IgD-negative memory B cell (primary cell): Measurements from ENCODE around the gene FHDC1. TPM values are rescaled to one million over a fixed set of nuclear protein-coding genes. Genes with fewer than 3 reads are reported as not detected.

Source experiments
- H3K27ac Mint-ChIP-seq, 3 donors: one replicate each; pipeline ENCODE4 v1.8.0; 2020 to 2022; ENCODE audit warnings: mild to moderate bottlenecking in 3 of 3, mixed read lengths in 3 of 3, moderate library complexity in 1 of 3
- H3K27me3 Mint-ChIP-seq: one replicate; pipeline ENCODE4 v1.8.0; 2021; ENCODE audit warnings: mixed read lengths
- H3K36me3 Mint-ChIP-seq: one replicate; pipeline ENCODE4 v1.8.0; 2020; ENCODE audit warnings: mild to moderate bottlenecking, mixed read lengths
- H3K4me1 Mint-ChIP-seq, 3 donors: one replicate each; pipeline ENCODE4 v1.8.0; 2020 to 2022; ENCODE audit warnings: mixed read lengths in 3 of 3, mild to moderate bottlenecking in 1 of 3
- H3K4me3 Mint-ChIP-seq, 4 donors: one replicate each; pipeline ENCODE4 v1.8.0; 2020 to 2022; ENCODE audit warnings: mild to moderate bottlenecking in 4 of 4, mixed read lengths in 4 of 4, moderate library complexity in 3 of 4
- H3K9me3 Mint-ChIP-seq, 3 donors: one replicate each; pipeline ENCODE4 v1.8.0; 2020 to 2021; ENCODE audit warnings: mixed read lengths in 3 of 3, mild to moderate bottlenecking in 1 of 3
- polyA plus RNA-seq: library from polyadenylated mRNA; unstranded; fragments of 300-500 nt; fragmentation: Illumina TruSeq; gene quantifications from one replicate; pipeline ENCODE4 v1.2.3, GENCODE V29; 2021

Gene FHDC1
- polyA plus RNA-seq, 1 donor from 2014 or later, result 0.06 TPM

DNA sequence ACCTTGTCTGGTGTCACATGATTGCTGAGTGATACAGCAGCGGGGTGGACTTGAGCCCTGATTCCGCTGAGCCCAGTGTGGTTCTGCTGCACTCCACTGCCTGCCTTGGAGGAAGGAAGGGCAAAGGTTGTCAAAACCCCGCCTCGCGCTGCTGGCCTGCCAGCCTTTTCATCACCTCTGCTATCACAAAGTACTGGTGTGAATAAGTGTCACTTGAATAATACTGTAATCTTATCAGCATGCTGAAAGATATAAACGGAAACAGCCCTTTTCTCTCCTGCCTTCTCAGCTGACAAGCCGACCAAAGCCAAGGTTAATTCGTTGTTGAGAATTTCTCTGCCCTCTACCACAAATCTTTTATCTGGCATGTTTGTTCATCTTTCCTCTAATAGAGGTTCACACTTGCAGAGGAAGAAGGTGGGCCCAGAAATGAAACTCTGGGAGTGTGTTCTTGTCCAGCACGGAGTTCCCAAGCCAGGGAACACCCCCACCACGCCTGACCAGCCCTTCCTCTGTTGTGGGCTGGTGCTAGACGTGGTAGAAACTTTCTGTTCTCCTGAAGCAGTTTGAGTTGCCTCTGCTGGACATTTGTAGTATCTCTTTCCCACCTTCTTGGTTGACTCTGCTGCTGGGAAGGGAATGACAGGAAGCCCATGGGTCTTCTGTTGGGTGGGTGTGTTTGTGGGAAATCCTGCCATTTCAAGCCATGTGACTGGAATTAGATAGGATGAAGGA, 21.5 kb downstream of the FHDC1 start:
- Mint-ChIP-seq H3K27me3 (peaks cover 2% of the 10 kb centered on the region), H3K27ac (no peak overlapping the region), H3K36me3 (peaks cover 2% of the 10 kb centered on the region), H3K9me3 (no peaks in the 10 kb centered on the region), H3K4me3 (no peak overlapping the region), H3K4me1 (peaks cover 0 to 10% (median 9%) of the 10 kb centered on the region in 3 donors)

DNA sequence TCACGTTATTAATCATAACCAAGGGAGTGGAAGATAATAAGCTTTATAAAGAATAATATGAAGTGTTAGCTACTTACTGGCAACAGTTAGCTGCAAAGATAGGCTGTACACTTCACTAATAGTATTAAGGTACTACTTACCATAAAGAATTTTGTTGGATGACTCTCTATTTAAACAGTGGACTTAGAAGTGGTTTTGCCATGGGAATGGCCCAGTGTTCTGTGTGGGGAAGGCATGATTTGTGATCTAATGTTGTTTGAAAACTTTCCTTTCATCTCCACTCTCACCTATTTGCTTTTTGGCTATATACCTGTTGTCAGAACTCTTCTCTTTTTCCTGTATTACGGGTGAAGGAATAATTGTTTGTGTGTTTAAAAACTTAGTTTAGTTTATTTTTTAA, 23.0 kb downstream of the FHDC1 start:
- Mint-ChIP-seq H3K9me3 (no peaks in the 10 kb centered on the region), H3K36me3 (peaks cover 2% of the 10 kb centered on the region), H3K27me3 (peaks cover 3% of the 10 kb centered on the region), H3K27ac (no peak overlapping the region), H3K4me3 (no peak overlapping the region), H3K4me1 (peaks cover 0 to 10% (median 9%) of the 10 kb centered on the region in 3 donors)

GRCh38 chr4:152960082-152960481, 24.0 kb downstream of the FHDC1 start:
- Mint-ChIP-seq H3K4me1 (peaks cover 0 to 10% (median 9%) of the 10 kb centered on the region in 3 donors), H3K27ac (no peak overlapping the region)

GRCh38 chr4:152961014-152961772, 25.1 kb downstream of the FHDC1 start:
- Mint-ChIP-seq H3K4me1 (peaks cover 0 to 11% (median 10%) of the 10 kb centered on the region in 3 donors), H3K4me3 (no peak overlapping the region), H3K27me3 (peaks cover 1% of the 10 kb centered on the region), H3K27ac (no peak overlapping the region), H3K36me3 (peaks cover 2% of the 10 kb centered on the region), H3K9me3 (no peaks in the 10 kb centered on the region)

More at GRCh38 chr4:152960082-152960481, 24.0 kb downstream of the FHDC1 start:
- H3K9me3 Mint-ChIP-seq, result no peaks in the 10 kb centered on the region
- H3K27me3 Mint-ChIP-seq, result peaks cover 3% of the 10 kb centered on the region
- H3K4me3 Mint-ChIP-seq, result no peak overlapping the region
- peaks cover 2% of the 10 kb centered on the region for H3K36me3 Mint-ChIP-seq

GRCh38 chr4:152961773-152962115, 25.6 kb downstream of the FHDC1 start:
- H3K36me3 Mint-ChIP-seq, result peaks cover 2% of the 10 kb centered on the region
- H3K9me3 Mint-ChIP-seq, result no peaks in the 10 kb centered on the region
- peaks cover 0 to 11% (median 10%) of the 10 kb centered on the region in 3 donors for H3K4me1 Mint-ChIP-seq
- no peak overlapping the region for H3K27ac Mint-ChIP-seq
- no peak overlapping the region for H3K4me3 Mint-ChIP-seq
- peaks cover 1% of the 10 kb centered on the region for H3K27me3 Mint-ChIP-seq

DNA sequence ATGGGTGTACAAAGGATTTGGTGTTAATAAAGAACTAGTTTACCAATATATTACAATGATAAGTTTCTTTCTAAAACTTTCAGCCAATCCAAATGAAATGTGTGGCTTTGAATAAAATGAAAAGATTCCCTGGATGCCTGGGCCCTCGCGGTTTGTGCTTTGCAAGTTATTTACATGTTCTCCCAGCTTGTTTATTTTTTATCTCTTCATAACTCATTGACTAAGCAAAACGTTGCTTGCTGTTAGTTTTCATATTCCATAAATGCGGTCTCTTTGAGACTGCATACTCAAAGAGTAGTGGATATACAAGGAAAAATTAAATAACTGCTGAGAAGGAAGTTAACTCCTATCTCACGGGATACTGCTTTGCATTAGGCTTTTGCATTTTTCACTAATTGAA, 26.0 kb downstream of the FHDC1 start:
- H3K9me3 Mint-ChIP-seq, result no peaks in the 10 kb centered on the region
- peaks cover 0 to 11% (median 10%) of the 10 kb centered on the region in 3 donors for H3K4me1 Mint-ChIP-seq
- no peak overlapping the region for H3K27ac Mint-ChIP-seq
- peaks cover 1% of the 10 kb centered on the region for H3K27me3 Mint-ChIP-seq
- H3K4me3 Mint-ChIP-seq, result no peak overlapping the region
- peaks cover 2% of the 10 kb centered on the region for H3K36me3 Mint-ChIP-seq

- Mint-ChIP-seq H3K4me3 (no peak overlapping the region), H3K36me3 (peaks cover 2% of the 10 kb centered on the region), H3K9me3 (no peaks in the 10 kb centered on the region), H3K4me1 (peaks cover 0 to 4% (median 0%) of the 10 kb centered on the region in 3 donors), H3K27me3 (peaks cover 1% of the 10 kb centered on the region), H3K27ac (no peak overlapping the region)
These were observed 28.2 kb downstream of the FHDC1 start for GRCh38 chr4:152964335-152964734.

DNA sequence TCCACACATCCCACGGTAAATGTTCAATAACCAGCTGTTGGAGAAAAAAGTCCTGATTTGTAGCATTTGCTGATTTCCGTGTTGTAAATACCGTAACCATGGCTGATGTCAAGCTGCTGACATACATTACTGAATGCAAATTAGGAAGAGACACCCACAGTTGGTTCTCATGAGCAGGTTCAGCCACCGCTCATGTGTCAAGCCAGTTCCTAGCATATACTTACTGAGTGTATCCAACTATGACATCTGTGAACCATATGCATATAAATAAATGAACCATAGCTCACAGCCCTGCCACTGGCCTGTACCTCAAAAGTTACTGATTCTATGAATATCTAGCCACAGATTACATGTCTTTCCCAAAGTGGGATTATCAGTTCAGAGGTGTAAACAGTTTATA, 29.5 kb downstream of the FHDC1 start:
- Mint-ChIP-seq H3K4me3 (no peak overlapping the region), H3K36me3 (peaks cover 2% of the 10 kb centered on the region), H3K27me3 (peaks cover 1% of the 10 kb centered on the region), H3K9me3 (no peaks in the 10 kb centered on the region), H3K4me1 (peaks cover 0 to 4% (median 0%) of the 10 kb centered on the region in 3 donors), H3K27ac (no peak overlapping the region)

DNA sequence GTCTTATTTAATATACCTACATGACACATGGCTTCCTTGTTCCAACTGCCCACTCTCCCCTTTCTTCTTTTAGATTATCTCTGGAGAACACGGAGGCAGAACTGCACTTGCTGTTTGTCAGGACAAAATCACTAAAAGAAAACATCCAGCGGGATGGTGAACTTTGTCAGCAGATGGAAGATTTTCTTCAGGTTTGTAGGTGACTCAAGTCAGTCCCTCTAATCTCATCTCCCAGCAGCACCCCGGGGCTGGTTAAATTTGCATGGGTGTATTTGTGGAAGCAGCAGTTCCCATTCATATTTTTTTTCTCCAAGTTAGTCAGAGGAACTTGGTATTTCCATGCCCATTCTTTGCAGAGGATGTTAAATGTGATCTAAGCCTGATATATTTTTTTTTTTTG, 31.8 kb downstream of the FHDC1 start:
- Mint-ChIP-seq H3K27ac (no peak overlapping the region), H3K27me3 (peaks cover 1% of the 10 kb centered on the region), H3K36me3 (no peaks in the 10 kb centered on the region), H3K9me3 (no peaks in the 10 kb centered on the region), H3K4me3 (peak overlapping the region in 1 of 4 donors; percentile 53), H3K4me1 (peaks cover 0 to 4% (median 0%) of the 10 kb centered on the region in 3 donors)

DNA sequence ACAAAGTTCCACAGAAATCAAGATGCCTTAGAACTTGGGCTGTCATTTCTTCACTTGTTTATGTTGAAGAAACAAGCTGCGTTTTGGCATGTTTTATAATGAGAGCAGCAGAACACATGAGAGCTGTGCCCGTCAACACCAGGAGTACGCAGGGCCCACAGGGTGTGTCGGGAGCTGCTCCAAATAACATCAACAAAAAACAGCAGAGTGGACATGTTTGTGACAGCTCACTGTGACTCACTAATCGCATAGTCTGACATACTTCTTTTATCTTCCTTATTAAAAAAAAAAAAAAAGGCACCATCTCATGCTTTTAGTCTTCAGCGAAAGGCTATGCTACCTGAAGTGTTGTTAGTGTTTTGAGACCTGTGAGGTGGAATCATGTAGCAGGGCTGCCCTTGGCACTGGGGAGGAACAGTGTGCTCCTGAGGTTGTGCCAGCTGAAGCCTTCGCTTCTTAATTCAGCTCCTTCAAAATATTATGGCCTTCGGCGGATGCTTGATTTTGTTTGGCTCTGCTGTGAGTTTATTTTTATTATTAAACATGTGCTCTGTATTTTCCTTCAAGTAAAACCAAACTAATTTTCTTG, 32.8 kb downstream of the FHDC1 start:
- H3K27me3 Mint-ChIP-seq, result no peaks in the 10 kb centered on the region
- H3K36me3 Mint-ChIP-seq, result no peaks in the 10 kb centered on the region
- H3K4me1 Mint-ChIP-seq, result peaks cover 0 to 4% (median 0%) of the 10 kb centered on the region in 3 donors
- no peaks in the 10 kb centered on the region for H3K9me3 Mint-ChIP-seq
- no peak overlapping the region for H3K27ac Mint-ChIP-seq
- no peak overlapping the region for H3K4me3 Mint-ChIP-seq

DNA sequence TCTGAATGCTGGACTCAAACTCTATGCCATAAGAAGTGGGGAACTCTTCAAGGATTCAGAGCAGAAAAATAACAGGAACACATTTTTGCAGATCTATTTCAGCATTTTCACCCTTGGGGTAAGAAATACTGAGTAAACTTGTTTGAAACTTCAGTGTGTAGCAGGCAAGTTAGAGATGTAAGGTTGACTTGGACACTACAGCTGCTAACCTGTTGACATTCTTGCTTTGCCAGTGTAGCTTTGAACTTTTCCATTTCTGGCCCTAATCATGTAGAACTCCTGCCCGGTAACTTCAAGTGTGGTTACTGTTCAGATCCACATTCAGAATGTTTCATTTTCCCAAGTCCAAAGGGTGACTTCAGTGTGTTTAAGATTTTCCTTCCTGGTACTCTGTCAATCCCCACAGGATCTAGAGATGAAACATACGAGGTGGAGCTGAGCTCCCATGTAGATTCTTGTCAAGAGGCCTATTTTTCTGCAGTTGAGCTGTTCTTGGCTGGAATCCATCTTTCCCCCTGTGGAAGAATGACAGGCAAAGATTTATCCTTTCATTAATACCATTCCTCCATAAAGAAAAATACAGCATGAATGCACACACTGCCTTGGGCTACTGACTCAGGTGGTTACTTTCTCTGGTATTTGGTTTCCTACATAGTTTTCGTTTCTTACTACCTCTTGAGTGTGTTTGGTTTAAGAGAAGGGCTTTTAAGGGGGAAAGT, 34.1 kb downstream of the FHDC1 start:
- peaks cover 0 to 4% (median 0%) of the 10 kb centered on the region in 3 donors for H3K4me1 Mint-ChIP-seq
- no peak overlapping the region for H3K27ac Mint-ChIP-seq
- no peak overlapping the region for H3K4me3 Mint-ChIP-seq
- no peaks in the 10 kb centered on the region for H3K9me3 Mint-ChIP-seq
- H3K36me3 Mint-ChIP-seq, result no peaks in the 10 kb centered on the region
- no peaks in the 10 kb centered on the region for H3K27me3 Mint-ChIP-seq

DNA sequence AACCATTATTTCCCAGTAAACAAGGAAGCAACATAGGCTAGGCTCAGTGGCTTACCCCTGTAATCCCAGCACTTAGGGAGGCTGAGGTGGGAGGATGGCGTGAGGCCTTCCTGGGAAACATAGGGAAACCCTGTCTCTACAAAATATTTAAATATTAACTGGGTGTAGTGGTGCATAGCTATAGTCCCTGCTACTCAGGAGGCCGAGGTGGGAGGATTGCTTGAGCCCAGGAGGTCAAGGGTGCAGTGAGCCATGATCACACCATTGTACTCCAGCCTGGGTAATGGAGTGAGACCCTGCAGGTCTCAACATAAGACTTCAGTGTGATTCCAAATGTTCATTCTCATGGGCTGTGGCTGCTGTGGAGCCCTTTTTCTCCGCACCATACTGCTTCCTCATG, 34.9 kb downstream of the FHDC1 start:
- Mint-ChIP-seq H3K4me3 (no peak overlapping the region), H3K4me1 (peaks cover 0 to 1% (median 0%) of the 10 kb centered on the region in 3 donors), H3K27me3 (no peaks in the 10 kb centered on the region), H3K9me3 (no peaks in the 10 kb centered on the region), H3K27ac (no peak overlapping the region), H3K36me3 (no peaks in the 10 kb centered on the region)

- Mint-ChIP-seq H3K4me1 (no peaks in the 10 kb centered on the region), H3K27ac (no peak overlapping the region), H3K27me3 (no peaks in the 10 kb centered on the region), H3K9me3 (no peaks in the 10 kb centered on the region), H3K36me3 (no peaks in the 10 kb centered on the region), H3K4me3 (no peak overlapping the region)
These were observed 36.9 kb downstream of the FHDC1 start for GRCh38 chr4:152972821-152973628.
